ENCODE data around the gene WASF2.

Gene WASF2

DNA sequence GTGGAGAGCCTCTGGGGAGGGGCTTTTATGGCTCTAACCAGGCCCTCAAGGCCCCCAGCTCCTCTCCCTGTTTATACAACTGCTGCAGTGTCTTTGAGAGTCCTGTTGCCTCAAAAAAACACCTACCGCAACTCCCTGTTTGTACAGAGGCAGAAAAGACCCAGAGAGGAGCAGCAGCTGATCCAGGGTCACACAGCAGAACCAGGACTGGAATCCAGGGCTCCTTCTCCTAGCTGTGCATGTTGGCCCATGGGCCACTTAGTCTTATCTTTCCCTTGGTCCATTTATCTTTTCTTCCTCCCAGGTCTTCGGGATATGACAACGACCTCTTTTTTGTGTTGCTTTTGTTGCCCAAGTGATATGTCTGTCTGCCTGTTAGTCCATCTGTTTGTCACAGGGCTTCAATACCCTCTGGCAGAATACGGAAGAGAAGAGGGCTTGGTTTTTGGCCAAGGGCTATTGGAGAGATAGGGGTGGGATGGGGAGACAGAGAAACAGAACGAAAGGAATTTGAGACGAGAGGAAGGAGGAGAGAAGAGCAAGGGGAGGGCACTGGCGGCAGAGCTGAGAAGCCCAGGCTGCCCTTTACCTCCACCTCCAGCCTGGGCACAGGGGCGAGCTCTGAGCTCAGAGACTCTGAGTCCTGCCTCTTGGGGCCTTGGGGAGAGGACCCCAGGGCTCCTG lies 33.5 kb upstream of the WASF2 start:
- DNase-seq: no peak
- in situ Hi-C loops (cut with HindIII; ENCODE audit: low pct_ligation_motif_present, low pct_unique_long_range_greater_than_20kb, low sequenced_read_pairs): no loop called here

DNA sequence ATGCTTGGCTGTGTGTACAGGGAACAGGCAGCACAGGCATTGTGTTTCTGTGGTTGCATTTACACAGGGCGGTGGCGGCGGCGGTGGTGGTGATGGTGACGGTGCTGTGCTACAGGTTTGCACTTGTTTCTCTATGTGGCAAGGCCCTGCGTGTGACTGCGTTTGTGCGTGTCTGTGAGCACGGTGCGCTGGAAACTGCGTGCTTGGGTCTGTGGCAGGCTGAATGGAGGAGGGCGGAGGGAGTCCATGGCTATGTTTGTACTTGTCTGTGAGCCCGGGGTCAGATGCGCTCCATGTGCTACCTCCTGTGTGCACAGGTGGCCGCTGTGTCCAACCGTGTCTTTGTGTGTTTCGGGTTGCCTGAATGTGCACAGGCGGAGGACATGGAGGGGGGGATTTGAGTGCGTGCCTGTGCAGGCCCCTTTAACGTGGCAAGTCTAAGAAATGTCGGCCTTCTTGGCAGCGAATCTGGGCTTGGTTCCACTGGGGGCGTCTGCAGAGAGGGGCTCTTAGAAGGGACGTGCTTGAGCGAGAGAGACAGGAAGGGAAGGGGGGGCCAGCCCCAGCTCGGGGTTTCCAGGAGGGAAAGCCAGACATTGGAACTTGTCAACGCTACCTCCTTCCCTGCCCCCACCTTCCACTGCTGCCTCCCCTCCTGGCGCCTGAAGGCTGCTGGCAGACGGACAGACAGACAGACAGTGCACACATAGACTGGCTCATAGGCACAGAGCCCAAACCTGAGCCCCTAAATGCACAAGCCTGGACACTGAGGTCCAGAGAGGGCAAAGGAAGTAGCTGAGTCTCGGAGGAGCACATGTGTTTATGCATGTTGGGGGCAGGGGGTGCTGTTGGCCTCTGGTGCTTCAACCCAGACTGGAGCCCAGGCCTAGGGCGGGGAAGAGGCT lies 32.7 kb upstream of the WASF2 start:
- DNase-seq: no peak
- in situ Hi-C loops (cut with HindIII; ENCODE audit: low pct_ligation_motif_present, low pct_unique_long_range_greater_than_20kb, low sequenced_read_pairs): no loop called here

- DNase-seq: no peak
- in situ Hi-C loops (cut with HindIII; ENCODE audit: low pct_ligation_motif_present, low pct_unique_long_range_greater_than_20kb, low sequenced_read_pairs): no loop called here
Observed at GRCh38 chr1:27521861-27522431, 32.0 kb upstream of the WASF2 start.

DNA sequence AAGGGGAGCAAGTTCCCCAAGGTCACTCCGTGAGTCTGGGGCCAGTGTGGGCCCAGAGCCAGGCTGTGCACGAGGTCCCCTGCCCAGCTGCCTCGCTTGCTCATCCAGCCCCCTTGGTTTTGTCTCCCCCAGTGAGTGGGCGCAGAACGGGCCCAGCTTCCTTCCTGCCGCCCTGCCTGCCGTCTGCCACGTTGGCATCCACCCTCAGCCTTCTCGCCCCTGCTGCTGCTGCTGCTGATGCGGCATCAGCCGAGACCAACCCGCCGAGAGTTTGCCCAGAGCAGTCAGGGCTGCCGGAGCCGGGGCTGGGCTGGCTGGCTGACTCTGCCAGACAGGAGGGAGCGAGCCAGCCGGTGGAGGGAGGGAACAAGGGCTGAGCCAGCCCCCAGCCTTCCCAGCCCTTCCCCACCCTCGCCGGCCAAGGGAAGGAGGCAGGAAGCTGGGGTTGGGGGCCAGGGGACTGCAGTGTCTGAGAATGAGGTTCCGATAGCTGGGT lies 31.4 kb upstream of the WASF2 start:
- DNase-seq: no peak
- in situ Hi-C loops (cut with HindIII; ENCODE audit: low pct_ligation_motif_present, low pct_unique_long_range_greater_than_20kb, low sequenced_read_pairs): no loop called here

GRCh38 chr1:27520651-27521050 lies 30.7 kb upstream of the WASF2 start:
- in situ Hi-C loops (cut with HindIII; ENCODE audit: low pct_ligation_motif_present, low pct_unique_long_range_greater_than_20kb, low sequenced_read_pairs): no loop called here
- DNase-seq: no peak

DNA sequence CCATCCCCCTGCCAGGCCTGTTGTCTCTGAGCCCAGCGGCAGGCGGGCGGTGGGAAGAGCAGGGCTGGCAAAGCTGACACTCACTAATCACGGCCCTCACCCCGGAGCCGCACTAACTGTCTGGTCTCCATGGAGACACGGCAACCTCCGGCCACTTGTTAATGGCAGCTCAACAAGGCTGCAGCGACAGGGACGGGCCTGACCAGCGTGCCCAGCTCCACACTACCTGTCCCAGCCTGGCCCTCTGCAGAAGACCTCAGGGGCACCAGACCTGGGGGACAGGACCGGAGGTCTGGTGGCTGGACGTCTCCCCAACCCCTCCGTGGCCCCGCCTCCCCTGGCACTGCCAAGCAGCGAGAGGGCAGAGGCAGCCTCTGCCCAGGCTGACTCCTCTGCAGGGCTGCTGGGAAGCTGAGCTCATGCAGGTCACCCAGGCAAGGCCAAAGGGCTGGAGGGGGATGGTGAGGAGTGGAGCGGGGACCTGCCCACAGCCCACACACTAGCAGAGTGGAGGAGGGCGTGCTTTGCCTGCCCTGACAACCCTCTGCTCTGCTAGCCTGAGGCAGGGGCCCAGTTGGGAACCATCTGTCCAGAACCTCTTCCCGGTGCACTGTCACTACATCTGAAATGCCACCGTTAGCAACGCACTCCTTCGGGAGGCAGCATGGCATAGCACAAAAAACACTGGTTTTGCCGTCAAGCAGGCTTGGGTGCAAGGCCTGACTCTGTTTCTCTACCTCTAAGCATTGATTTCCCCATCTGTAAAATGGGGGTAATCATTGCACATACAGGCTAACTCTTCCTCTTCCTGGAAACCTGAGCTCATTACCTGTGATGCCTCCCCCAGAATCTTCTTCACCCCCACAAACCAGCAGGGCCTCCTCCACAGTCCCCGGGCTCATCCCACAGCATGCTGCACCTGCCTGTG lies 29.6 kb upstream of the WASF2 start:
- in situ Hi-C loops (cut with HindIII; ENCODE audit: low pct_ligation_motif_present, low pct_unique_long_range_greater_than_20kb, low sequenced_read_pairs): no loop called here
- DNase-seq: peak; percentile 28

DNA sequence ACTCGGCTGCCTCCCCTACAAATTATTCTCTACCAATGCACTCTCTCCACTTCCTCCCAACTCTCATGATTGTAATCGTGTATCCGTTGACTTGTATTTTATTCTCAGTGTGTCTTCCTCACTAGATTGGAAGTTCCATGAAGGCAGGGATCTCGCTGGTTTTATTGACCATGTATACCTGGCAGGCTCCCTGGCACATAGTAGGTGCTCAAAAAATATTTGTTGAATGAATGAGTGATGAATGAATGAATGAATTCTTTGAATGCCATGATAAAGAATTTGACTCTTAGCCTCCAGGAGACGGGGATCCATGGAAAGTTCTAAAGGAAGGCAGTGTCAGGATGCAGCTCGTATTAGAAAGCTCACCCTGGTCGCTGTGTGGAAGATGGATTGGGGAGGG lies 28.8 kb upstream of the WASF2 start:
- no peak for DNase-seq
- in situ Hi-C loops (cut with HindIII; ENCODE audit: low pct_ligation_motif_present, low pct_unique_long_range_greater_than_20kb, low sequenced_read_pairs): no loop called here

- no peak for DNase-seq
- in situ Hi-C loops (cut with HindIII; ENCODE audit: low pct_ligation_motif_present, low pct_unique_long_range_greater_than_20kb, low sequenced_read_pairs): no loop called here
Observed at GRCh38 chr1:27517907-27518718, 28.1 kb upstream of the WASF2 start.

DNA sequence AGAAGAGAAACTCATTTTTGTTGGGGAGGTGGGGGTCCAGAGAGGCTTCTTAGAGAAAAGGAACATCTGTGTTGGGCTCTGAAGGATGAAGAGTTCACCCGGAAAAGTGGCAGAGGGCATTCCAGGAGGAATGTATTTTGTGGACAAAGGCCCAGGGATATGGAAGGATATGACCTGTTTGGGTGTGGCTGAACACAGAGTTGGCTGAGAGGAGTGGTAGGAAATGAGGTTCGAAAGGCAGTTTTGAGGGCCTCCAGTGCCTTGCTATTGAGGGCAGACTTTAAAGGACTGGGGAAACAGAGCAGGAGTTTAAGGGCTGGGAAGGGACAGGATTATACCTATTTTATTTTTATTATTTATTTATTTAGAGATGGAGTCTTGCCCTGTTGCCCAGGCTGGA lies 27.3 kb upstream of the WASF2 start:
- in situ Hi-C loops (cut with HindIII; ENCODE audit: low pct_ligation_motif_present, low pct_unique_long_range_greater_than_20kb, low sequenced_read_pairs): no loop called here
- no peak for DNase-seq

- in situ Hi-C loops (cut with HindIII; ENCODE audit: low pct_ligation_motif_present, low pct_unique_long_range_greater_than_20kb, low sequenced_read_pairs): no loop called here
- DNase-seq: no peak
Observed at GRCh38 chr1:27515626-27516025, 25.7 kb upstream of the WASF2 start.

DNA sequence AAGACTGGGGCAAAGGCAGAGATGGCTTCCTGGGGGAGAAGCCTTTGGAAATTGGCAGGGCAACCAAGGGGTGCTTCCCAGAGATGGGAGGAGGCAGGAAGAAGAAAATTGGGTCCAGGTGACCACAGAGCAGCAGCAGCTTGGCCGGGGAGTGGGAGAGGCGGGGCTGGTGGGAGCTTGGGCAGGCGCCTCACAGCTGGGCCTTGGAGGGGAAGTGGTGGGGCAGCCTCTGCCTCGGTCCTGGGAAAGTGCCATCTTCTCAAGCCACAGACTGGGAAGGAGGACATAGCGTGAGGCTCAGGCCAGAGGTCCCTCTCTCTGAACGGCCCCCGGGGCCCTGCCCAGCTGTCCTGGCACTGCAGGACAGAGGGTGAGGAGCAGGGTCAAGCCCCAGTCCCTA lies 24.0 kb upstream of the WASF2 start:
- in situ Hi-C loops (cut with HindIII; ENCODE audit: low pct_ligation_motif_present, low pct_unique_long_range_greater_than_20kb, low sequenced_read_pairs): no loop called here
- DNase-seq: no peak

GRCh38 chr1:27513528-27513927 lies 23.6 kb upstream of the WASF2 start:
- in situ Hi-C loops (cut with HindIII; ENCODE audit: low pct_ligation_motif_present, low pct_unique_long_range_greater_than_20kb, low sequenced_read_pairs): no loop called here
- DNase-seq: no peak

GRCh38 chr1:27509127-27510080 lies 19.4 kb upstream of the WASF2 start:
- no peak for DNase-seq
- in situ Hi-C loops (cut with HindIII; ENCODE audit: low pct_ligation_motif_present, low pct_unique_long_range_greater_than_20kb, low sequenced_read_pairs): no loop called here

- no peak for DNase-seq
- in situ Hi-C loops (cut with HindIII; ENCODE audit: low pct_ligation_motif_present, low pct_unique_long_range_greater_than_20kb, low sequenced_read_pairs): no loop called here
Observed at GRCh38 chr1:27507960-27508665, 18.1 kb upstream of the WASF2 start.

DNA sequence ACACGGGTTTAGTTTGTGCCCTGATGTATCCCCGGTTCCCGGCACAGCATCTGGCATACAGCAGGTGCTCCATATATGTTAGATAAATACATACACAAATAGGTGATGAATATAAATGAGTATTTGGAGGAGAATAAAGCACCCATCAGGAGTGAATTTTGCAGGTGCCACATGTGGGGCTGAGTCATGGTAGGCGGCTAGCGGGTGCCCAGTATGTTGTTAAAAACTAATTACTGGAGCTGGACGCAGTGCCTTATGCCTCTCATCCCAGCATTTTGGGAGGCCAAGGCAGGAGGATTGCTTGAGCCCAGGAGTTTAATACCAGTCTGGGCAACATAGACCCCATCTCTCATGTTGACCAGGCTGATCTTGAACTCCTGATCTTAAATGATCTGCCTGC lies 16.7 kb upstream of the WASF2 start:
- in situ Hi-C loops (cut with HindIII; ENCODE audit: low pct_ligation_motif_present, low pct_unique_long_range_greater_than_20kb, low sequenced_read_pairs): no loop called here

GRCh38 chr1:27505420-27505680 lies 15.4 kb upstream of the WASF2 start:
- in situ Hi-C loops (cut with HindIII; ENCODE audit: low pct_ligation_motif_present, low pct_unique_long_range_greater_than_20kb, low sequenced_read_pairs): no loop called here
- DNase-seq: no peak

More for the DNA sequence above, 16.7 kb upstream of the WASF2 start:
- DNase-seq: no peak
